Left hindlimb (tissue), 1 donor: Measurements from ENCODE around the gene NUDT2.

ENCODE experiments used
- DNase-seq: peaks from one replicate; pipeline ENCODE4 v3.0.0-alpha.2; 2018

Gene NUDT2

GRCh38 chr9:34387239-34387638 lies 57.9 kb downstream of the NUDT2 start:
- no peak for DNase-seq

GRCh38 chr9:34392511-34392910 lies 63.1 kb downstream of the NUDT2 start:
- DNase-seq: no peak
